VCaP (cell line): ENCODE data around the gene ITIH3.

Source experiments
- H3K27ac ChIP-seq: fragments of 450-650 bp; 2 replicates; pipeline ENCODE4 v1.5.1; 2017
- TF ChIP-seq, protein P1 (sequence below): fragments of 450-650 bp; conservative IDR thresholded peaks from 2 replicates; pipeline ENCODE4 v1.5.1; 2017; ENCODE audit warnings: mild to moderate bottlenecking, moderate library complexity

ITIH3 gene

DNA sequence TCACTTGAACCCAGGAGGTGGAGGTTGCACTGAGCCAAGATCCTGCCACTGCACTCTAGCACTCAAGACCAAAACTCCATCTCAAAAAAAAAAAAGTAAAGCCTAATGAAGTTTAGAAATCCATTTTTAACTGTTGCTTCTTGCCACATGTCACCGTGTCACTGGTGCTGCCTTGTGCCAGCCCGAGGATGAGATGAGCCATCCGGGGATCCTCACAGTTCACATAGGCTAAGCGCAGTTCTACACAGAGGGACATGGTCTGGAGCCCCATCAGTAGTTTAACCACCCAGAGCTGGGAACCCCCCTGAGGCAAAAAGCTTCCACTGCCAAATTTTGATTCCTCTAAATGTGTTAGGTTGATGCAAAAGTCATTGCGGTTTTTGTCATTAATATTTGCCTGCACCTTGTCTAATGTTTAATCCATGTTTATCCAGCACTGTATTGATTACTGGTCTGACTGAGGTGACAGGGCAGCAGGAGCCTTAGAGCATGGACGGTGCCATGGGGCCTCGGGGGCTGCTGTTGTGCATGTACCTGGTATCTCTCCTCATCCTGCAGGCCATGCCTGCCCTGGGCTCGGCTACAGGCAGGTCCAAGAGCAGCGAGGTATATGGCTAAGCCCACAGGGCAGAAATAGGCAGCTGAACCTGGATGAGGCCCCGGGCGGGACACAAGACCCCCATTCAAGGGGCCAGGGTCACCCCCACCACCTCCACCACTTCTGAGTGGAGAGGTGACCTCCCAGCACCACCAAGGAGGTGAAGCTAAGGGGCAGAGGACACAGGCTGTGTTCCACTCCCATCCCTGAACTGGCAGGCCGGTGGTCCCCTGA is 17.3 kb upstream of the ITIH3 start, which contains the start of gene ITIH1:
ITIH1 (plus strand) TSS at position 473 of the 832 bp plus-strand sequence; CDS start at position 490, 17 bp downstream.
- no peak within 1 kb of the TSS for H3K27ac ChIP-seq
- TF ChIP-seq, protein P1, sequence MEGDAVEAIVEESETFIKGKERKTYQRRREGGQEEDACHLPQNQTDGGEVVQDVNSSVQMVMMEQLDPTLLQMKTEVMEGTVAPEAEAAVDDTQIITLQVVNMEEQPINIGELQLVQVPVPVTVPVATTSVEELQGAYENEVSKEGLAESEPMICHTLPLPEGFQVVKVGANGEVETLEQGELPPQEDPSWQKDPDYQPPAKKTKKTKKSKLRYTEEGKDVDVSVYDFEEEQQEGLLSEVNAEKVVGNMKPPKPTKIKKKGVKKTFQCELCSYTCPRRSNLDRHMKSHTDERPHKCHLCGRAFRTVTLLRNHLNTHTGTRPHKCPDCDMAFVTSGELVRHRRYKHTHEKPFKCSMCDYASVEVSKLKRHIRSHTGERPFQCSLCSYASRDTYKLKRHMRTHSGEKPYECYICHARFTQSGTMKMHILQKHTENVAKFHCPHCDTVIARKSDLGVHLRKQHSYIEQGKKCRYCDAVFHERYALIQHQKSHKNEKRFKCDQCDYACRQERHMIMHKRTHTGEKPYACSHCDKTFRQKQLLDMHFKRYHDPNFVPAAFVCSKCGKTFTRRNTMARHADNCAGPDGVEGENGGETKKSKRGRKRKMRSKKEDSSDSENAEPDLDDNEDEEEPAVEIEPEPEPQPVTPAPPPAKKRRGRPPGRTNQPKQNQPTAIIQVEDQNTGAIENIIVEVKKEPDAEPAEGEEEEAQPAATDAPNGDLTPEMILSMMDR, result no peak

DNA sequence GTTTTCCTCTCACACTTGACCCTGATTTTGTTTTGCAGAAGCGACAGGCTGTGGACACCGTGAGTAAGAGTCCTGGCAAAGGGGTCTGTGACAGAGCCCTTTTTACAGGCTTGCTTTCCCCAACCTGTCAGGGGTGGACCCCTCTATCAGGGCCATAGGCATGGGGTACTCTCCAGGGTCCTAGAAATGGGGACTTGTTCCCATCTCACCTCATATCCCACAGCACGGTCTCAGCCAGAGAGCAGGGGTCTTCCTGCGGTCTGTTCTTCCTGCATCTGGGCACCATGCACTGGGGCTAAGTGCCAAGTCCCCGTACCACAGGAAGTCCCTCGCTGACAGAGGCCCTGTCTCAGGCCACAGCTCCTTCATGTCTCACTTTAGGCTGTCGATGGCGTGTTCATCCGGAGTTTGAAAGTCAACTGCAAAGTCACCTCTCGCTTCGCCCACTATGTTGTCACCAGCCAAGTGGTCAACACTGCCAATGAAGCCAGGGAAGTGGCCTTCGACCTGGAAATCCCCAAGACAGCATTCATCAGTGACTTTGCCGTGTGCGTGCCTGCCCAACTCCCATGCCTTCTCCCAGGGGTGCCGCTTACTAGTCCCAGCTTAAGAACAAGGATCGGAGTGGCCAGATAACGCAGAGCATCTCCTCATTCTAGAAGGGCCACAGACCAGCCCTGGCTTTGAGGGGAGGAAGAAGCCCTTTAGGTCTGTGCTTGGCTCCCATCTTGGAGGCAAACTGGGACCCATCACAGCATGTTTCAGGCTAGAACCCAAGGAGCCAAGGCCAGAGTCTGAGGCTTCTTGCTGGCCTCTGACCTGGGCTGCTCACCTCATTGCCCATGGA is 16.4 kb upstream of the ITIH3 start:
- no peak overlapping the region for H3K27ac ChIP-seq
- TF ChIP-seq, protein P1, result no peak

DNA sequence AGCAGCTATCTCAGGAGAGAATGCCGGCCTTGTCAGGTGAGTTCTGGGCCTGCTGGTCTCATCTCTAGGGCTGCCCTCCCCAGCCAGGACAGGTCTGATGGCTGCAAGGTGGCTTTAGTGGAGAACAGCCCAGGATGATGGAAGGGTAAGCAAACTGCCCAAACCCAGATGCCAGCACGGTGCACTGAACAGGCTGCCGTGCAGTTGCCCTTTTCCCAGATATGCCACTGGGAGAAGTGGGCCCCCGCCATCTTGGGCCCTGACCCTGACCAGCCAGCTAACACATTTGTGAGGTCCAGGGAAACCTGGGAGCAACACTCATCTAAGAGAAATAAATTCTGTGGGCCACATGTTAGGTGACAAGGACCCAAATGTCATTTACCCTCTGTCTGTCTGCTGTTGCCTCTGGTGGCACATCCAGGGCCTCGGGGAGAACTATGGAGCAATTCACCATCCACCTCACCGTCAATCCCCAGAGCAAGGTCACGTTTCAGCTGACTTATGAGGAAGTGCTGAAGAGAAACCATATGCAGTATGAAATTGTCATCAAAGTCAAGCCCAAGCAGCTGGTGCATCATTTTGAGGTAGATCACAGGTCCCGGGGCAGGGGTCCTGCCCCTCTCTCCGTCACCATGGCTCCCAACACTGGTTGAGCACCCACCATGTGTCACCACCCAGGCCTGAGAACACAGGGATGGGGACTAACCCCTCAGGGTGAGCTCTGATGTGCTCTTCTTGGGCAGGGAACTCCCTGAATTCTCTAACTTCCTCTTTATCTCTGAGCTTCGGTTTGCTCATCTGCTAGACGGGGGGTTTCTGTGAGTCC is 15.4 kb upstream of the ITIH3 start:
- H3K27ac ChIP-seq, result no peak overlapping the region
- TF ChIP-seq, protein P1, result no peak

DNA sequence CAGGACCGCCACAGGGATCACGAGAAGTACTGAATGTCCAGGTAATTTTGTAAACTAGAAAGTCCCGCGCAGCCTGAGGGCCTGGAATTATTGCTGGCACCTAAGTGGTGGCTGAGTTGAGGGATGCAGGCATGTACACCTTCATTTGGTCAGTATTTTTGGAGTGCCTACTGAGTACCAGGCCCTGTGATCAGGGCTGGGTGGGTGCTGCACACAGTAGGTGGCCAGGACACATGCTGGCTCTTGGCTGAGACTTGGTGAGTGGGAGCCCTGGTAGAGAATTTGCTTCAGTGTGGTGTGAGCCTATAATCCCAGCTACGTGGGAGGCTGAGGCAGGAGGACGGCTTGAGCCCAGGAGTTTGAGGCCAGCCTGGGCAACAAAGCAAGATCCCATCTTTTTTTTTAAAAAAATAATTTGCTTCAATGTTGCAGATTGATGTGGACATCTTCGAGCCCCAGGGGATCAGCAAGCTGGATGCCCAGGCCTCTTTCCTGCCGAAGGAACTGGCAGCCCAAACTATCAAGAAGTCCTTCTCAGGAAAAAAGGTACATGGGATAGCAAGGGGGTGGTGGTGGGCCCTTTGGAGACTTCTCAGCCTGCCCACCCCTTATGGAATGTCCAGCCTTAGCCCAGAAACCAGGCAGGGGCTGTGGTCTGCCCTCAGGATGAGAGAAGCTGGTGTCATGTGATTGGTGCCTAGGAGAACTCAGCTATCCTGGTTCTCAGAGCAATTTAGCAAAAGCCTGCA is 14.6 kb upstream of the ITIH3 start:
- H3K27ac ChIP-seq, result no peak overlapping the region
- TF ChIP-seq, protein P1, result no peak

DNA sequence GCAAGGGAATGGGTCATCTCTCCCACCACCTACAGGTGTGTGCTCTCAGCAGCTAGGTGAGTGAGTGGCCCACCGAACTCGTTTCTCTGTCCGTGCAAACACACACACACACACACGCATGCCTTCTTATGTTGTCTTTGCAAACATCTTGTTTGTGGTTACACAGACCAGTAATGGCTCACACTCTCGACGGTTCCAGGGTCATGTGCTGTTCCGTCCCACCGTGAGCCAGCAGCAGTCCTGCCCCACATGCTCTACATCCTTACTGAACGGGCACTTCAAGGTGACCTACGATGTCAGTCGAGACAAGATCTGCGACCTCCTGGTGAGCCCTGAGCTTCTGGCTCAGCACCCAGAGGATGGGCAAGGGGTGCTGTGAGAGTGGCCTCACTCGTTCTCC is 12.9 kb upstream of the ITIH3 start:
- no peak overlapping the region for H3K27ac ChIP-seq
- TF ChIP-seq, protein P1, result no peak

DNA sequence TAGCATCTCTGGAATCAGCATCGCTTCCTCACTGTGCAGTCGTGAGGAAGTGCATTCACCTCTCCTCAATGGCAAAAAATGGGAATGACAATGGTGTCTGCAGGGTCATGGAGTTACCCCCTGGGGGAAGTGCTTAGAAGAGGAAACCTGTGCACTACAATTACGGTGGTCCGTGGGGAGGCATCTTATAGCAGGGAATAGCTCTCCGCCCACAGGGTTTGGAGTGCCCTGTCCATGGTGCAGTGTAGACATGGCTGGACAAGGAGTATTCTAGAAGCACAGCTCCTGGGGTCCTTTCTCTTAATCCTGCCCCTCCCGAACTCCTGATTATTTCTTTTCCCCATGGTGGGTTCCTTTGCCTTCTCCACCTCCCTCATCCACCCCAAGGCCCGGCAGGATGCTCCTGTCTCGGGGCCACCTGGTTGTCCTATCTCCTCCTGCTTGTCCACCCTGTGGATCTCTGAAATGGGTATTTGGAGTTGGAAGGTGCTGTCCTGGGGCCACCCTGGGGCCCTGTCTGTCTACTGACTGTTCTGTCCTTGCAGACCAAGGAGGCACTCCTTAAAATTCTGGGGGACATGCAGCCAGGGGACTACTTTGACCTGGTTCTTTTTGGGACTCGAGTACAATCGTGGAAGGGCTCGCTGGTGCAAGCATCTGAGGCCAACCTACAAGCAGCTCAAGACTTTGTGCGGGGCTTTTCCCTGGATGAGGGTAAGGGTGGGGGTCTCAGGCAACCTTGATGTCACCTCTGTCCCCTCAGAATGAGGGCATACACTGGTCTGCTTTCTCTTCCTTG is 12.0 kb upstream of the ITIH3 start:
- no peak overlapping the region for H3K27ac ChIP-seq
- TF ChIP-seq, protein P1, result no peak
